ENCODE data around the gene FGD5.

The FGD5 gene

DNA sequence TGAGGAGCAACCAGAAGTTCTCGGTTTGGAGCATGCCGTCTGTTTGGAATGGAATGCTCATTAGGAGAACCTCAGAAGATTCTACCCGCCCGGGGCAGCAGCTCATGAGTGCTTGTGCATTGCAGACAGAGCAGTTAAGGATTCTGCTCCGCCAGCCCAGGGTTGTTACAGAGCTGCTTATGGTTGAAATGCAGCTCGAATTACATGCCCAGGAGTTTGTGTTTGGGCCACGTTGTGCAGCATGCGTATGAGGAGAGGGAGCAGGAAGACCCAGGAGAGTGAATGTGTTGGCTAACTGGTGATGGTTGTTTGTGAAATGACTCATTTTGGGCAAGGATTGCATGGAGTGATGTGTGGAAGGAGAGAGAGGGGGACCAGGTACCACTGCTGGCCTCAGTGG lies 9.0 kb downstream of the FGD5 start:
- TF ChIP-seq, protein P1, sequence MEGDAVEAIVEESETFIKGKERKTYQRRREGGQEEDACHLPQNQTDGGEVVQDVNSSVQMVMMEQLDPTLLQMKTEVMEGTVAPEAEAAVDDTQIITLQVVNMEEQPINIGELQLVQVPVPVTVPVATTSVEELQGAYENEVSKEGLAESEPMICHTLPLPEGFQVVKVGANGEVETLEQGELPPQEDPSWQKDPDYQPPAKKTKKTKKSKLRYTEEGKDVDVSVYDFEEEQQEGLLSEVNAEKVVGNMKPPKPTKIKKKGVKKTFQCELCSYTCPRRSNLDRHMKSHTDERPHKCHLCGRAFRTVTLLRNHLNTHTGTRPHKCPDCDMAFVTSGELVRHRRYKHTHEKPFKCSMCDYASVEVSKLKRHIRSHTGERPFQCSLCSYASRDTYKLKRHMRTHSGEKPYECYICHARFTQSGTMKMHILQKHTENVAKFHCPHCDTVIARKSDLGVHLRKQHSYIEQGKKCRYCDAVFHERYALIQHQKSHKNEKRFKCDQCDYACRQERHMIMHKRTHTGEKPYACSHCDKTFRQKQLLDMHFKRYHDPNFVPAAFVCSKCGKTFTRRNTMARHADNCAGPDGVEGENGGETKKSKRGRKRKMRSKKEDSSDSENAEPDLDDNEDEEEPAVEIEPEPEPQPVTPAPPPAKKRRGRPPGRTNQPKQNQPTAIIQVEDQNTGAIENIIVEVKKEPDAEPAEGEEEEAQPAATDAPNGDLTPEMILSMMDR (IDR thresholded peaks at IDR 0.05; ENCODE audit: low read depth, low read length) = no peak
- H3K27me3 ChIP-seq = no peaks in the 10 kb centered on the region
- no peak for DNase-seq

DNA sequence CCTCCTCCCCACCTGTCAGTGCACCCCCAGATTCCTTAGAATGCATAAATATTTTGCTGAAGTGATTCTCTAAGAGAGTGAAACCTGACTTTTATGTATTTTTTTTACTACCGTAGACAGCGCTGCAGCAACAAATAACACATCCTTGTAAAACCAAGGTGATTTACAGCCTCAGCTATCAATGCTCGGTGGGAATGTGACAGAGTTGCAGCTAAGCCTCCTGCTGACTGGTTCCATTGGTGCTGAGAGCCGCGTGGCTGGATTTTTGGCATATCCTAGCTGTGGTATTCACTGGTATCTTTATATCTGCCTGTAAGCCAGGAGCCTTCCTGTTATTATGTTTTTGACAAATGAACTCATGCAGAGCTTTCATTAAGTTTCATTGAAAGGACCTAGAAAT lies 11.0 kb downstream of the FGD5 start:
- no peaks in the 10 kb centered on the region for H3K9me3 ChIP-seq
- no peak overlapping the region for H3K4me3 ChIP-seq (ENCODE audit: low read depth, low read length)
- no peak for DNase-seq
- no peaks in the 10 kb centered on the region for H3K27me3 ChIP-seq
- TF ChIP-seq, protein P1 (IDR thresholded peaks at IDR 0.05; ENCODE audit: low read depth, low read length) = no peak
- no peaks in the 10 kb centered on the region for H3K4me1 ChIP-seq
- no peaks in the 10 kb centered on the region for H3K36me3 ChIP-seq

More for the DNA sequence above, 9.0 kb downstream of the FGD5 start:
- Histone ChIP-seq H3K4me3 (ENCODE audit: low read depth, low read length) (no peak overlapping the region), H3K9me3 (no peaks in the 10 kb centered on the region), H3K4me1 (no peaks in the 10 kb centered on the region), H3K36me3 (no peaks in the 10 kb centered on the region)

DNA sequence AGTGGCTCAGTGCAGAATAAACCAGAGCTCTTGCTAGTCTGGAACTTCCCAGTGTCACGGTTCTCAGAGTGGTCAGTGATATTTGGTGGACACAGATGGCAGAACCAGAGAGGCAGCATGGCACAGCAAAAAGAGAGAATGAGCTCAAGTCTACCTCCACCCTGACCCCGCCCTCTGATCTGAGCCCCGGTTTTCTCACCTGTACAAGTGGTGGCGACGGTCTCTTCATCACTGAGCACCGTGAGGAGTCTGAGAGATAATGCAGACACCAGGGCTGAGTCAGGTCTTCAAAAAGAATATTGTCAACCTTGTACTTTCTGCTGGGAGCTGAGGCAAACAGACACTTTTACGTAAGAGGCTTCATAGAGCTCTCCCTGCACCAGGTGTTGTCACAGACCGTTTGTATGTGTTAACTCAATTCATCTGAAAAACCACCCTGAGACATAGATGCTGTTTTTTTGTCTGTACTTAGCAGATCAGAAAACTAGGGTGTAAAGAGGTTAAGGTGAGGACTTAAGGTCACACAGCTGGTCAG lies 13.2 kb downstream of the FGD5 start:
- no peak for DNase-seq
- Histone ChIP-seq H3K36me3 (no peaks in the 10 kb centered on the region), H3K27me3 (no peaks in the 10 kb centered on the region), H3K4me1 (no peaks in the 10 kb centered on the region), H3K9me3 (no peaks in the 10 kb centered on the region), H3K4me3 (ENCODE audit: low read depth, low read length) (no peak overlapping the region)
- TF ChIP-seq, protein P1 (IDR thresholded peaks at IDR 0.05; ENCODE audit: low read depth, low read length) = no peak

DNA sequence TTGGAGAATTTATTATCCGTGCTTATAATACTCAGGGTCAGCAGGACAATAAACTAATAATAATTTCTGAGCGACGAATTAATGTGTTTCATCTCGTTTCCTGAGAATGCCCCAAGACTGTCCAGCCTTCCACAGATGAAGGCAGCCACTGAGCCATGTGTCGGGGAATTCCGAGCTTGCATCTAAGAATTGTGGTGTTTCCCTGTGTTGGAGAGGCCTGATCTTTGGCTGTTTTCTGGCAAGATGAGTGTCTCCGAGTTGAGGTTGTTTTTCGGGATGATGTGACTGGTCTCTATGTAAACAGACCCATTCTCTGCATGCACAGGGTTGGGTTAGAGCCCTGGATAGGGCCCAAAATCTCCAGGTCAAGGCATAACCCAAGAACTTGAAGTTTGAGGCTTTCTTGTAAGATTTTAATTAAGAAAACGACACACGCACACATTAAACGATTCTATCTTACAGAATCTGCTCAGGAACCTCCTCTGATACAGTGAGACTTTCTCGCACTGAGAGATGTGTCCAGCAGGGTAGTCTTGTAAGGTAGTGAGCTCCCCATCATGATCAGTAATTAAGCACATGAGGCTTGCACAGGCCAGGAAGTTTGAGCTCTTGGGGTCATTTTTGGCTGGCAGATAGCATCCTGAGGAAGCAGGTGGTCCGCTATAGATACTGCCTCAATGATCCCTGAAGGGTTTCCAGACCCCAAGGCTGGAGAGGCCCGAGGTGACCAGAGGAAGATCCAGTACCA lies 14.4 kb downstream of the FGD5 start:
- H3K4me1 ChIP-seq = peaks cover 5% of the 10 kb centered on the region; the same call in 1 of the 2 replicates
- no peak overlapping the region for H3K4me3 ChIP-seq (ENCODE audit: low read depth, low read length)
- H3K9me3 ChIP-seq = no peaks in the 10 kb centered on the region
- DNase-seq = no peak
- H3K27me3 ChIP-seq = no peaks in the 10 kb centered on the region
- TF ChIP-seq, protein P1 (IDR thresholded peaks at IDR 0.05; ENCODE audit: low read depth, low read length) = no peak
- H3K36me3 ChIP-seq = no peaks in the 10 kb centered on the region

DNA sequence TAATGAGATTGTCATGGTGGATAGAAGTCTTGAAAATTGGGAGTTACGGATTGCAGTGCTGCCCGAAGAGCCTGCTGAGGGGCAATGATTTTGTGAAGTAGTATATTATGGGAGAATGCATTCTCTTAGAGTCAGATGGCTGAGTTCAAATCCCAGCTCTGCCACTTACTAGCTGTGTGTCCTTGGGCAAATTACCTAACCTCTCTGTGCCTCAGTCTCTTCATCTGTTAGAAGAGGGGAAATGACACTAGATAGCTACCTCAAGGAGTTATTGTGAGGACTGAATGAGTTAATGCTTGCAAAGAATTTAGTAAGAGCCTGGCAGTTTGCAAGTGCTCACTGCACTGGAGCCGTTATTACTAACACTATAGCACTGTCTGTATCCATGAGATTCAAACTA lies 15.4 kb downstream of the FGD5 start:
- Histone ChIP-seq H3K4me1 (peaks cover 10% of the 10 kb centered on the region; the same call in 1 of the 2 replicates), H3K27me3 (no peaks in the 10 kb centered on the region), H3K36me3 (no peaks in the 10 kb centered on the region), H3K9me3 (no peaks in the 10 kb centered on the region), H3K4me3 (ENCODE audit: low read depth, low read length) (no peak overlapping the region)
- TF ChIP-seq, protein P1 (IDR thresholded peaks at IDR 0.05; ENCODE audit: low read depth, low read length) = no peak
- DNase-seq = no peak

DNA sequence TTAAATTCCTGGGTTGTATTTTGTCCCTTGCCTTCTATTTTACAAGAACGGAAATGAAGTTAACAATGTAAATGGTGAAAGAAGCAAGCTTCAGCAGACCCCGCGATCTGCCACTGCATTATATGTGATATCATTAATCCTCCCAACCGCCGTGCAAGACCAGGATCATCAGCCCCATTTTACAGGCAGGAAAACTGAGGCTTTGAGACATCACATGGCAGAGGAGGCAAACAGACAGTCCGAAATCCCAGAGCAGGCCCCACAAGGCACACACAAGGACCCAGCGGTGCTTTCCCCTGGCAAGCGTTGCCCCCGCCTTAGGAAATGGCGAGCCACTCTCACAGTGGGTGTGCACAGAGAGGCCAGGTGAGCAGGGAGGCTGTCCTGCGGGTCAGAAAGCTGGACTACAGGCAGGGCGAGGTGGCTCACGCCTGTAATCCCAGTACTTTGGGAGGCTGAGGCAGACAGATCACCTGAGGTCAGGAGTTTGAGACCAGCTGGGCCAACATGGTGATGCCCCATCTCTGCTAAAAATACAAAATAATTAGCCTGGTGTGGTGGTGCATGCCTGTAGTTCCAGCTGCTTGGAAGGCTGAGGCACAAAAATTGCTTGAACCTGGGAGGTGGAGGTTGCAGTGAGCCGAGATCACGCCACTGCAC lies 16.2 kb downstream of the FGD5 start:
- H3K9me3 ChIP-seq = no peaks in the 10 kb centered on the region
- H3K4me3 ChIP-seq (ENCODE audit: low read depth, low read length) = no peak overlapping the region
- no peaks in the 10 kb centered on the region for H3K27me3 ChIP-seq
- H3K4me1 ChIP-seq = peaks cover 11% of the 10 kb centered on the region; the same call in 1 of the 2 replicates
- no peak for DNase-seq
- H3K36me3 ChIP-seq = no peaks in the 10 kb centered on the region
- TF ChIP-seq, protein P1 (IDR thresholded peaks at IDR 0.05; ENCODE audit: low read depth, low read length) = no peak
